K562 (cell line): Measurements from ENCODE around the gene GPR149. TPM values are rescaled to one million over a fixed set of nuclear protein-coding genes. Genes with fewer than 3 reads are reported as not detected.
"Not testable (repeated sequence)": the region's sequence is repeated elsewhere in the genome, so short reads cannot be mapped to it uniquely, and the experiment has no call there.

Experiments used
- ATAC-seq: fragments of 200-7000 bp; cut with Tn5 transposase; 3 replicates; pipeline ENCODE4 v1.9.1; 2020; ENCODE audit warnings: moderate library complexity
- BruUV-seq: library from RNA; stranded (reverse); fragments of 400-500 nt; replicated peaks from 2 replicates; lab custom pipeline; 2021; lab: Mats Ljungman, UMichigan
- CTCF ChIA-PET: fragments of 300-600 bp; formaldehyde crosslinking; extraction: SDS; loops from one replicate; lab custom pipeline; 2021; ENCODE audit warnings: low intra/inter-chr PET ratio; lab: Yijun Ruan, JAX
- POLR2A ChIA-PET: fragments of 300-600, 350-650 bp; sonication (Branson Sonifier 250); formaldehyde crosslinking; extraction: SDS; loops from one replicate; lab custom pipeline; 2021; ENCODE audit warnings: antibody characterized with exemption, inconsistent platforms; lab: Yijun Ruan, JAX
- DNase-seq, 4 experiments: peaks; one replicate each; pipeline versions ENCODE4 v3.0.0 to v3.0.0-alpha.2; 2011 to 2018; ENCODE audit warnings: low spot score in 3 of 4, mixed read lengths in 3 of 4; ENCODE audit errors: extremely low read depth in 1 of 4
- FAIRE-seq: peaks from 2 replicates; lab custom pipeline; 2011; peaks lifted over from hg19 to GRCh38; lab: Jason Lieb, UNC
- H2AFZ ChIP-seq: 2 replicates; pipeline ENCODE4 v1.6.0; 2011; ENCODE audit warnings: low read depth, low read length, control low read depth, inconsistent platforms
- H3K27ac ChIP-seq: fragments of 200-600 bp; 3 replicates; pipeline ENCODE4 v1.8.0; 2011; ENCODE audit warnings: low read depth, mild to moderate bottlenecking, control low read depth, inconsistent platforms, low read length, moderate library complexity, mixed read lengths; ENCODE audit errors: extremely low read depth
- H3K27me3 ChIP-seq, 2 experiments: fragments of 300-600 bp in 1 of 2; 2 replicates in 1 of 2; 3 replicates in 1 of 2; pipeline versions ENCODE4 v1.6.0 to v1.8.0; 2011; ENCODE audit warnings: inconsistent platforms in 2 of 2, low read length in 2 of 2, mild to moderate bottlenecking in 1 of 2, mixed read lengths in 1 of 2, moderate library complexity in 1 of 2; ENCODE audit not compliant: control insufficient read depth in 2 of 2, insufficient read depth in 2 of 2
- H3K36me3 ChIP-seq: fragments of 300-600 bp; 3 replicates; pipeline ENCODE4 v1.8.0; 2011; ENCODE audit warnings: mild to moderate bottlenecking, low read length, inconsistent platforms; ENCODE audit not compliant: control insufficient read depth, insufficient read depth
- H3K4me1 ChIP-seq, 2 experiments: fragments of 200-600 bp in 1 of 2; replicated peaks in 1 of 2; 2 replicates in 1 of 2; 3 replicates in 1 of 2; pipeline versions ENCODE4 v1.5.1 to v1.8.0; 2011; ENCODE audit warnings: inconsistent platforms in 2 of 2, low read length in 2 of 2, mild to moderate bottlenecking in 1 of 2, mixed read lengths in 1 of 2, moderate library complexity in 1 of 2; ENCODE audit not compliant: control insufficient read depth in 2 of 2, insufficient read depth in 2 of 2
- H3K4me2 ChIP-seq: 2 replicates; pipeline ENCODE4 v1.6.1; 2011; ENCODE audit warnings: low read length, control low read depth, inconsistent platforms, mixed read lengths; ENCODE audit not compliant: insufficient read depth
- H3K4me3 ChIP-seq: fragments of 200-600 bp; sonication (generic), shearing (Covaris generic); 2 replicates; pipeline ENCODE4 v1.5.1; 2016; ENCODE audit warnings: control low read depth, inconsistent platforms
- H3K79me2 ChIP-seq: fragments of 200-600 bp; 3 replicates; pipeline ENCODE4 v1.8.0; 2011; ENCODE audit warnings: low read length, inconsistent platforms; ENCODE audit not compliant: control insufficient read depth, insufficient read depth
- H3K9ac ChIP-seq, 2 experiments: 2 replicates each; pipeline versions ENCODE4 v1.6.0 to v1.6.1; 2011; ENCODE audit warnings: low read depth in 2 of 2, low read length in 2 of 2, control low read depth in 1 of 2, inconsistent platforms in 1 of 2, mild to moderate bottlenecking in 1 of 2, mixed read lengths in 1 of 2; ENCODE audit not compliant: insufficient read depth in 1 of 2
- H3K9me1 ChIP-seq: one replicate; pipeline ENCODE4 v1.6.0; 2011; ENCODE audit warnings: inconsistent platforms, mild to moderate bottlenecking, low read length, moderate library complexity; ENCODE audit not compliant: control insufficient read depth, insufficient read depth
- H3K9me3 ChIP-seq: replicated peaks from 2 replicates; pipeline ENCODE4 v1.5.1; 2011; ENCODE audit warnings: low read depth, low read length, inconsistent platforms; ENCODE audit not compliant: control insufficient read depth, insufficient read depth
- H4K20me1 ChIP-seq: replicated peaks from 2 replicates; pipeline ENCODE4 v1.6.1; 2011; ENCODE audit warnings: low read length, inconsistent platforms, mixed read lengths; ENCODE audit not compliant: control insufficient read depth, insufficient read depth
- CBX8 ChIP-seq: fragments of 200-600 bp; sonication (generic); IDR thresholded peaks from 2 replicates; pipeline ENCODE4 v1.6.1; 2012; ENCODE audit warnings: borderline replicate concordance, mixed run types, low read depth, mild to moderate bottlenecking, moderate library complexity, mixed read lengths, low read length, control low read depth, inconsistent platforms; ENCODE audit not compliant: poor library complexity, severe bottlenecking; ENCODE audit errors: extremely low read depth
- CHD1 ChIP-seq: fragments of 200-600 bp; sonication (generic); IDR thresholded peaks from one replicate; pipeline ENCODE4 v1.6.1; 2012; ENCODE audit warnings: mild to moderate bottlenecking, moderate library complexity, low read length, inconsistent platforms
- L3MBTL2 ChIP-seq: fragments of 450-650 bp; IDR thresholded peaks from 2 replicates; pipeline ENCODE4 v1.6.1; 2016; ENCODE audit warnings: mild to moderate bottlenecking, moderate library complexity
- LARP7 ChIP-seq: fragments of 450-650 bp; IDR thresholded peaks from 2 replicates; pipeline ENCODE4 v1.6.1; 2016
- U2AF2 ChIP-seq: fragments of 200-400 bp; formaldehyde crosslinking; optimal IDR thresholded peaks from 2 replicates; pipeline ENCODE3; 2017; ENCODE audit warnings: low read depth, mild to moderate bottlenecking, low read length
- ZHX1 ChIP-seq: fragments of 150-350 bp; conservative IDR thresholded peaks from 2 replicates; pipeline ENCODE4 v1.6.1; 2014; ENCODE audit warnings: low read length
- WGBS: fragments of 100-300 bp; shearing (Covaris generic); methylation state at CpG from one replicate; pipeline ENCODE4 v1.1.6; 2016; ENCODE audit warnings: low coverage, mixed read lengths; ENCODE audit not compliant: insufficient coverage; ENCODE audit errors: missing lambda C conversion rate; 5-methylcytosine and 5-hydroxymethylcytosine counted together
- in situ Hi-C: fragments of 300-500 bp; cut with MboI; formaldehyde crosslinking; loops from 4 replicates; pipeline ENCODE4 v1.15.0; 2018; ENCODE audit warnings: inconsistent platforms, mixed read lengths
- intact Hi-C: fragments of 100-400 bp; cut with micrococcal nuclease; formaldehyde crosslinking; loops from 2 replicates; pipeline ENCODE4 v1.14.2; 2022
- polyA plus RNA-seq, 8 experiments: library from polyadenylated mRNA; depleted of rRNA in 4 of 8; stranded (reverse) in 5 of 8; unstranded in 3 of 8; fragments of >200 nt; fragmentation: Nextera tagmentation in 2 of 8; fragmentation: Illumina TruSeq in 1 of 8; extraction: Ambion mirVana in 2 of 8; extraction: Trizol in 1 of 8; gene quantifications; 2 replicates each; pipeline versions ENCODE4 v1.2.1 to v1.2.3, GENCODE V29; 2011 to 2014; ENCODE audit warnings: inconsistent platforms in 1 of 8, missing spikeins in 1 of 8
- total RNA-seq, 7 experiments: library from RNA; depleted of rRNA in 6 of 7; stranded (reverse); fragments of >200 nt in 6 of 7; fragmentation: Illumina TruSeq in 2 of 7; extraction: Trizol in 2 of 7; gene quantifications; 2 replicates each; pipeline versions ENCODE4 v1.2.1 to v1.2.3, GENCODE V29; 2011 to 2021; ENCODE audit warnings: low replicate concordance in 1 of 7
- TF ChIP-seq, protein P1 (sequence below): fragments of 450-650 bp; IDR thresholded peaks from 2 replicates; pipeline ENCODE4 v1.6.1; 2016; ENCODE audit warnings: missing biosample characterization, missing genetic modification characterization

The GPR149 gene
- total and polyA plus RNA-seq, 9 of the 15 experiments (the other 6 are each of a cell fraction or from before 2014, with no cell fraction given) = not detected

- TF ChIP-seq, protein P1, sequence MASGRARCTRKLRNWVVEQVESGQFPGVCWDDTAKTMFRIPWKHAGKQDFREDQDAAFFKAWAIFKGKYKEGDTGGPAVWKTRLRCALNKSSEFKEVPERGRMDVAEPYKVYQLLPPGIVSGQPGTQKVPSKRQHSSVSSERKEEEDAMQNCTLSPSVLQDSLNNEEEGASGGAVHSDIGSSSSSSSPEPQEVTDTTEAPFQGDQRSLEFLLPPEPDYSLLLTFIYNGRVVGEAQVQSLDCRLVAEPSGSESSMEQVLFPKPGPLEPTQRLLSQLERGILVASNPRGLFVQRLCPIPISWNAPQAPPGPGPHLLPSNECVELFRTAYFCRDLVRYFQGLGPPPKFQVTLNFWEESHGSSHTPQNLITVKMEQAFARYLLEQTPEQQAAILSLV (tag) = no peak
Measured at GRCh38 chr3:154464440-154465190, 34.6 kb upstream of the GPR149 start (continued).

- Histone ChIP-seq H4K20me1 (no peaks in the 10 kb centered on the region), H3K4me3 (no peak overlapping the region), H3K9me3 (no peaks in the 10 kb centered on the region), H3K4me2 (no peak overlapping the region), H3K27ac (no peak overlapping the region), H3K9ac (no peak overlapping the region), H3K36me3 (no peaks in the 10 kb centered on the region)
- CTCF ChIA-PET = no interaction called here
- no peak for DNase-seq
- TF ChIP-seq ZHX1 (no peak), U2AF2 (no peak), LARP7 (no peak), CHD1 (no peak), L3MBTL2 (no peak), CBX8 (no peak)
- TF ChIP-seq, all 486 proteins: peak for 0
- FAIRE-seq = no peak
- intact Hi-C loops (no loop called here), in situ Hi-C loops (no loop called here)
- Histone ChIP-seq H2AFZ (no peak overlapping the region), H3K27me3 (no peaks in the 10 kb centered on the region), H3K79me2 (no peaks in the 10 kb centered on the region), H3K4me1 (no peaks in the 10 kb centered on the region), H3K9me1 (no peaks in the 10 kb centered on the region)
- BruUV-seq = no TSS peak
- 6% methylated on average over 2 of the region's 2 CpGs for WGBS
- POLR2A ChIA-PET = no interaction called here
- no peak for ATAC-seq
Measured at GRCh38 chr3:154458560-154458959, 28.6 kb upstream of the GPR149 start.

- H3K4me2 ChIP-seq, H2AFZ ChIP-seq, FAIRE-seq, POLR2A ChIA-PET, CTCF ChIA-PET, H3K9ac ChIP-seq, H3K36me3 ChIP-seq, H3K9me1 ChIP-seq, H3K27ac ChIP-seq, H4K20me1 ChIP-seq, in situ Hi-C loops, DNase-seq, H3K4me3 ChIP-seq, H3K79me2 ChIP-seq, H3K27me3 ChIP-seq, BruUV-seq, H3K9me3 ChIP-seq, ATAC-seq, H3K4me1 ChIP-seq, intact Hi-C loops: not testable (repeated sequence)
- WGBS = 0% methylated on average over 10 of the region's 12 CpGs
Measured at GRCh38 chr3:154439081-154439480, 9.1 kb upstream of the GPR149 start.
